Measurements from ENCODE around the gene FAM184A.

The FAM184A gene

GRCh38 chr6:118981884-118982574, 96.4 kb downstream of the FAM184A start:
- FAIRE-seq (peak; percentile 32), DNase-seq (ENCODE audit: insufficient read length, low spot score) (no peak)
- no peak for TF ChIP-seq CTCF (IDR thresholded peaks at IDR 0.05; ENCODE audit: insufficient read depth, missing control alignments)

GRCh38 chr6:118980063-118980462, 98.4 kb downstream of the FAM184A start:
- TF ChIP-seq CTCF (IDR thresholded peaks at IDR 0.05; ENCODE audit: insufficient read depth, missing control alignments) = no peak
- FAIRE-seq (no peak), DNase-seq (ENCODE audit: insufficient read length, low spot score) (no peak)

GRCh38 chr6:118974790-118975189, 103.7 kb downstream of the FAM184A start:
- no peak for FAIRE-seq

GRCh38 chr6:118971682-118972081, 106.8 kb downstream of the FAM184A start:
- FAIRE-seq = no peak
- no peak for TF ChIP-seq CTCF (IDR thresholded peaks at IDR 0.05; ENCODE audit: insufficient read depth, missing control alignments)
- no peak for DNase-seq (ENCODE audit: insufficient read length, low spot score)

More at GRCh38 chr6:118974790-118975189, 103.7 kb downstream of the FAM184A start:
- DNase-seq (ENCODE audit: insufficient read length, low spot score) = no peak
- TF ChIP-seq CTCF (IDR thresholded peaks at IDR 0.05; ENCODE audit: insufficient read depth, missing control alignments) = no peak

- no peak for TF ChIP-seq CTCF (IDR thresholded peaks at IDR 0.05; ENCODE audit: insufficient read depth, missing control alignments)
- FAIRE-seq = no peak
- DNase-seq (ENCODE audit: insufficient read length, low spot score) = no peak
Measured at GRCh38 chr6:118970866-118971265, 107.6 kb downstream of the FAM184A start.

- no peak for FAIRE-seq
Measured at GRCh38 chr6:118968416-118968815, 110.0 kb downstream of the FAM184A start.

More at GRCh38 chr6:118968416-118968815, 110.0 kb downstream of the FAM184A start:
- peak; percentile 70 for TF ChIP-seq CTCF (IDR thresholded peaks at IDR 0.05; ENCODE audit: insufficient read depth, missing control alignments)
- DNase-seq (ENCODE audit: insufficient read length, low spot score) = no peak
